ENCODE data around the gene SECTM1. TPM values are rescaled to one million over a fixed set of nuclear protein-coding genes. Genes with fewer than 3 reads are reported as not detected.

Gene SECTM1
- total and polyA plus RNA-seq, 9 of the 15 experiments (the other 6 are each of a cell fraction or from before 2014, with no cell fraction given): 0.11 to 0.46 (median 0.18) TPM; not detected in 6

DNA sequence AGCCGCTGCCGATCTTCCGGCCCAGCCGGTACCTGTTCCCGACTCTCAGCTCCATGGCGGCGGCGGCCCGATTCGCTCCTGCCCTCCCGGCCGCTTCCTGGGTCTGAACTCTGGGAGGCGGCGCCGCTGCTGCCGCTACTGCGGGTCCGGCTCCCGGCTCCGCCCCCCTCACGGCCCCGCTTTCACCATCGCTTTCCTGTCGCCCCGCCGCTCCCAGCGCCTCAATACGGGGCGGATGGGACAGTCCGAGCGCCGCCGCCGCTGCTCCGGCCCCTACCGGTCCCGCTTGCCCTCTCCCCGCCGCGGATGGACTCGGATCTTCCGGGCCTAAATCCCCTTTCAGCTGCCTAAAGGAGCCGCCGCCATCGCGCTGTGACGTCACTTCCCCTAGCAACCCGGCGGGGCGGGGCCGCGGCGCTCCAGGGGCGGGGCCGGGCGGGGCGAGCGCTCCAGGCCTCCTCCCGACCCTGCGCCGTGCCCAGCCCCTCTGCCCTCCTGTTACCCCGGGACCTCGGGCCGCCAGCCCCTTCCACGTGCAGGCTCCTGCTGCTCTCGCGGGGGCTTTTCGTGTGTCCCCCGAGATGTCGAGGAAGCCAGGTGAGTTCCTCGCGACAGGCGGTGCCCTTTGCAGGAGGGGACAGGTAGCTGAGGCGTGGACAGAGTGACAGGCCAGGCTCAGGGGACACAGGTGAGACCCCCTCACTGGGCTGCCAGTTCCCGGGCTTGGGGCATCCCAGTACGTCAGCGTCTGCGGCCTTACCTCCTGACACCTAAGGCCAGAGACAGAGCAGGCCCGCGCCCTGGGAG, 60.0 kb downstream of the SECTM1 start, which contains the start of gene CSNK1D (continued):
- TF ChIP-seq U2AF1 (optimal IDR thresholded peaks at IDR 0.05; ENCODE audit: low read depth, low read length) (peak; percentile 77), SP1 (CRISPR knock-in tag; IDR thresholded peaks at IDR 0.05) (peak; percentile 96), TCF7L2 (IDR thresholded peaks at IDR 0.05; ENCODE audit: low read depth, low read length) (no peak), KLF13 (tag; IDR thresholded peaks at IDR 0.05; ENCODE audit: borderline replicate concordance, low read depth) (peak; percentile 95), GATA2 (CRISPR knock-in tag; IDR thresholded peaks at IDR 0.05) (no peak), ATF1 (CRISPR knock-in tag; IDR thresholded peaks at IDR 0.05) (peak; percentile 56), ATF1 (tag; IDR thresholded peaks at IDR 0.05) (peak; percentile 98), SETDB1 (IDR thresholded peaks at IDR 0.05; ENCODE audit: low read length) (no peak), HNRNPK (IDR thresholded peaks at IDR 0.05; ENCODE audit: low read depth, low read length, poor library complexity, severe bottlenecking) (peak; percentile 58), PHB (CRISPR knock-in tag; IDR thresholded peaks at IDR 0.05) (peak; percentile 52; the same call in 1 of the 2 replicates), TBL1XR1 (IDR thresholded peaks at IDR 0.05; ENCODE audit: low read length in 2 of 2) (0 out of 4 replicates have a peak, but pooled peaks of 1 of the 2 experiments have one; percentile 65), ZC3H8 (IDR thresholded peaks at IDR 0.05) (no peak), TRIM24 (IDR thresholded peaks at IDR 0.05) (peak in 1 of 2 experiments; percentile 91; a peak in 2 of 4 replicates)
- TF ChIP-seq, protein P1, sequence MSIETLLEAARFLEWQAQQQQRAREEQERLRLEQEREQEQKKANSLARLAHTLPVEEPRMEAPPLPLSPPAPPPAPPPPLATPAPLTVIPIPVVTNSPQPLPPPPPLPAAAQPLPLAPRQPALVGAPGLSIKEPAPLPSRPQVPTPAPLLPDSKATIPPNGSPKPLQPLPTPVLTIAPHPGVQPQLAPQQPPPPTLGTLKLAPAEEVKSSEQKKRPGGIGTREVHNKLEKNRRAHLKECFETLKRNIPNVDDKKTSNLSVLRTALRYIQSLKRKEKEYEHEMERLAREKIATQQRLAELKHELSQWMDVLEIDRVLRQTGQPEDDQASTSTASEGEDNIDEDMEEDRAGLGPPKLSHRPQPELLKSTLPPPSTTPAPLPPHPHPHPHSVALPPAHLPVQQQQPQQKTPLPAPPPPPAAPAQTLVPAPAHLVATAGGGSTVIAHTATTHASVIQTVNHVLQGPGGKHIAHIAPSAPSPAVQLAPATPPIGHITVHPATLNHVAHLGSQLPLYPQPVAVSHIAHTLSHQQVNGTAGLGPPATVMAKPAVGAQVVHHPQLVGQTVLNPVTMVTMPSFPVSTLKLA (conservative IDR thresholded peaks at IDR 0.05): peak in 1 of 2 experiments; percentile 76; a peak in 3 of 4 replicates
- TF ChIP-seq, protein P2, sequence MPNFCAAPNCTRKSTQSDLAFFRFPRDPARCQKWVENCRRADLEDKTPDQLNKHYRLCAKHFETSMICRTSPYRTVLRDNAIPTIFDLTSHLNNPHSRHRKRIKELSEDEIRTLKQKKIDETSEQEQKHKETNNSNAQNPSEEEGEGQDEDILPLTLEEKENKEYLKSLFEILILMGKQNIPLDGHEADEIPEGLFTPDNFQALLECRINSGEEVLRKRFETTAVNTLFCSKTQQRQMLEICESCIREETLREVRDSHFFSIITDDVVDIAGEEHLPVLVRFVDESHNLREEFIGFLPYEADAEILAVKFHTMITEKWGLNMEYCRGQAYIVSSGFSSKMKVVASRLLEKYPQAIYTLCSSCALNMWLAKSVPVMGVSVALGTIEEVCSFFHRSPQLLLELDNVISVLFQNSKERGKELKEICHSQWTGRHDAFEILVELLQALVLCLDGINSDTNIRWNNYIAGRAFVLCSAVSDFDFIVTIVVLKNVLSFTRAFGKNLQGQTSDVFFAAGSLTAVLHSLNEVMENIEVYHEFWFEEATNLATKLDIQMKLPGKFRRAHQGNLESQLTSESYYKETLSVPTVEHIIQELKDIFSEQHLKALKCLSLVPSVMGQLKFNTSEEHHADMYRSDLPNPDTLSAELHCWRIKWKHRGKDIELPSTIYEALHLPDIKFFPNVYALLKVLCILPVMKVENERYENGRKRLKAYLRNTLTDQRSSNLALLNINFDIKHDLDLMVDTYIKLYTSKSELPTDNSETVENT (CRISPR knock-in tag; IDR thresholded peaks at IDR 0.05): peak; percentile 43; the same call in 1 of the 2 replicates
- TF ChIP-seq, protein P3, sequence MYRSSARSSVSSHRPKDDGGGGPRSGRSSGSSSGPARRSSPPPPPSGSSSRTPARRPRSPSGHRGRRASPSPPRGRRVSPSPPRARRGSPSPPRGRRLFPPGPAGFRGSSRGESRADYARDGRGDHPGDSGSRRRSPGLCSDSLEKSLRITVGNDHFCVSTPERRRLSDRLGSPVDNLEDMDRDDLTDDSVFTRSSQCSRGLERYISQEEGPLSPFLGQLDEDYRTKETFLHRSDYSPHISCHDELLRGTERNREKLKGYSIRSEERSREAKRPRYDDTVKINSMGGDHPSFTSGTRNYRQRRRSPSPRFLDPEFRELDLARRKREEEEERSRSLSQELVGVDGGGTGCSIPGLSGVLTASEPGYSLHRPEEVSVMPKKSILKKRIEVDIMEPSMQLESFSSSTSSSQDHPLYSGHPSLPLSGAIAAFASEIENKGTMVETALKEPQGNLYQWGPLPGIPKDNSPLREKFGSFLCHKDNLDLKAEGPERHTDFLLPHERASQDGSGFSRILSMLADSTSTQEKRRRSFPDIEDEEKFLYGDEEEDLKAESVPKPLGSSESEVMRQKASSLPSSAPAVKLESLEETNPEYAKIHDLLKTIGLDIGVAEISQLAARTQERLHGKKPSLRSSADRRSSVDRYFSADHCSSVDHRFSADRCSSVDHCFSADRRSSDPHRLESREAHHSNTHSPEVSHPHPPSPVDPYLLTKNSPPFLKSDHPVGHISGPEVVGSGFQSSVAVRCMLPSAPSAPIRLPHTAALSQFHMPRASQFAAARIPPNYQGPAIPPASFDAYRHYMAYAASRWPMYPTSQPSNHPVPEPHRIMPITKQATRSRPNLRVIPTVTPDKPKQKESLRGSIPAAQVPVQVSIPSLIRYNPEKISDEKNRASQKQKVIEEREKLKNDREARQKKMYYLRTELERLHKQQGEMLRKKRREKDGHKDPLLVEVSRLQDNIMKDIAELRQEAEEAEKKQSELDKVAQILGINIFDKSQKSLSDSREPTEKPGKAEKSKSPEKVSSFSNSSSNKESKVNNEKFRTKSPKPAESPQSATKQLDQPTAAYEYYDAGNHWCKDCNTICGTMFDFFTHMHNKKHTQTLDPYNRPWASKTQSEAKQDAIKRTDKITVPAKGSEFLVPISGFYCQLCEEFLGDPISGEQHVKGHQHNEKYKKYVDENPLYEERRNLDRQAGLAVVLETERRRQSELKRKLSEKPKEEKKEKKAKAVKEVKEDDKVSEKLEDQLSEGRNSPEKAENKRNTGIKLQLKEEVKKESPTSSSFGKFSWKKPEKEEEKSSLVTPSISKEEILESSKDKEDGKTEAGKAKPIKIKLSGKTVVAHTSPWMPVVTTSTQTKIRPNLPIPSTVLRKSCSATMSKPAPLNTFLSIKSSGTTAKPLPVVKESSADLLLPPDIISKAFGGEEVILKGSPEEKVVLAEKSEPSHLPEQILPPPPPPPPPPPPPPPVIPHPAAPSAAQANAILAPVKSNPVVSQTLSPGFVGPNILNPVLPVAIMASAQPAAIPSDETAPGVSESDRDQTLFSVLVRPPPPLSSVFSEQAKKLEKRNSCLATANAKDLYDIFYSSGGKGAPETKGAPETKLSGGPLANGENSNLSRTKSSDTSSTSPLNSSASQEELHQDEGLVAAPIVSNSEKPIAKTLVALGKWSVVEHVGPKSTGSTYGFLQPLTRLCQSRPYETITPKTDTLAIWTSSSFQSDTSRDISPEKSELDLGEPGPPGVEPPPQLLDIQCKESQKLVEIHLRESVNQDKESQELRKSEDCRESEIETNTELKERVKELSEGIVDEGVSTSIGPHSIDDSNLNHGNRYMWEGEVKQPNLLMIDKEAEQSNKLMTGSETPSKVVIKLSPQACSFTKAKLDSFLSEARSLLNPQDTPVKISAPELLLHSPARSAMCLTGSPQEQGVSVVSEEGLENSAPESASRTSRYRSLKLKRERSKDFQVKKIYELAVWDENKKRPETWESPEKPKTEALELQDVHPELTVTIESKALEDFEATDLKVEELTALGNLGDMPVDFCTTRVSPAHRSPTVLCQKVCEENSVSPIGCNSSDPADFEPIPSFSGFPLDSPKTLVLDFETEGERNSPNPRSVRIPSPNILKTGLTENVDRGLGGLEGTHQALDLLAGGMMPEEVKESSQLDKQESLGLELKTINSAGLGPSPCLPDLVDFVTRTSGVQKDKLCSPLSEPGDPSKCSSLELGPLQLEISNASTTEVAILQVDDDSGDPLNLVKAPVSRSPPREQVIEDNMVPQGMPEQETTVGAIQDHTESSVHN (IDR thresholded peaks at IDR 0.05; ENCODE audit: borderline replicate concordance in 1 of 2, low read depth in 1 of 2): peak in 1 of 2 experiments; percentile 100; a peak in 2 of 4 replicates
